DOHH2 (cell line): ENCODE measurements around the gene RPL41.

ENCODE experiments used
- H3F3A ChIP-seq: fragments of 200-600 bp; sonication (generic), shearing (Covaris generic); 2 replicates; pipeline ENCODE4 v1.6.0; 2016; ENCODE audit warnings: antibody characterized with exemption, mild to moderate bottlenecking; ENCODE audit not compliant: control insufficient read depth, insufficient read depth
- H3K27ac ChIP-seq: fragments of 200-600 bp; sonication (generic); 2 replicates; pipeline ENCODE4 v1.5.1; 2014; ENCODE audit warnings: low read depth, mild to moderate bottlenecking, low read length, moderate library complexity
- H3K27me3 ChIP-seq: fragments of 200-600 bp; sonication (generic); 2 replicates; pipeline ENCODE4 v1.6.1; 2014; ENCODE audit warnings: mild to moderate bottlenecking, low read length, mixed read lengths; ENCODE audit not compliant: control insufficient read depth
- H3K36me3 ChIP-seq: fragments of 200-600 bp; sonication (generic); 2 replicates; pipeline ENCODE4 v1.6.1; 2014; ENCODE audit warnings: mild to moderate bottlenecking, low read length, moderate library complexity, mixed read lengths; ENCODE audit not compliant: control insufficient read depth
- H3K4me1 ChIP-seq: fragments of 200-600 bp; sonication (generic); 2 replicates; pipeline ENCODE4 v1.6.1; 2014; ENCODE audit warnings: mild to moderate bottlenecking, low read length, mixed read lengths; ENCODE audit not compliant: control insufficient read depth
- H3K4me2 ChIP-seq: fragments of 200-600 bp; sonication (generic); 2 replicates; pipeline ENCODE4 v1.6.0; 2014; ENCODE audit warnings: mild to moderate bottlenecking, low read length, moderate library complexity
- H3K4me3 ChIP-seq: fragments of 200-600 bp; sonication (generic); 2 replicates; pipeline ENCODE4 v1.5.1; 2014; ENCODE audit warnings: mild to moderate bottlenecking, low read length, mixed read lengths
- H3K79me2 ChIP-seq: fragments of 200-600 bp; sonication (generic); 2 replicates; pipeline ENCODE4 v1.6.1; 2014; ENCODE audit warnings: mild to moderate bottlenecking, low read length, mixed read lengths; ENCODE audit not compliant: control insufficient read depth
- H3K9me2 ChIP-seq: fragments of 200-600 bp; sonication (generic); replicated peaks from 2 replicates; pipeline ENCODE4 v1.6.1; 2014; ENCODE audit warnings: mild to moderate bottlenecking, low read length, mixed read lengths; ENCODE audit not compliant: control insufficient read depth
- H3K9me3 ChIP-seq: fragments of 200-600 bp; sonication (generic); 2 replicates; pipeline ENCODE4 v1.6.1; 2014; ENCODE audit warnings: antibody characterized with exemption, low read length, mixed read lengths; ENCODE audit not compliant: control insufficient read depth, insufficient read depth
- H4K20me1 ChIP-seq: fragments of 200-600 bp; sonication (generic); 2 replicates; pipeline ENCODE4 v1.6.0; 2014; ENCODE audit warnings: low read depth, mild to moderate bottlenecking, antibody characterized with exemption, low read length, moderate library complexity; ENCODE audit not compliant: control insufficient read depth, insufficient read depth
- EZH2phosphoT487 ChIP-seq: fragments of 200-600 bp; sonication (generic); IDR thresholded peaks from 2 replicates; pipeline ENCODE4 v1.6.1; 2017; ENCODE audit warnings: borderline replicate concordance, mild to moderate bottlenecking, antibody characterized with exemption, low read length, moderate library complexity, mixed read lengths
- TF ChIP-seq, protein P1 (sequence below): fragments of 200-600 bp; sonication (generic); IDR thresholded peaks from one replicate; pipeline ENCODE4 v1.5.1; 2014; ENCODE audit warnings: antibody characterized with exemption, mild to moderate bottlenecking, low read depth, low read length; ENCODE audit not compliant: poor library complexity, severe bottlenecking

RPL41 gene

DNA sequence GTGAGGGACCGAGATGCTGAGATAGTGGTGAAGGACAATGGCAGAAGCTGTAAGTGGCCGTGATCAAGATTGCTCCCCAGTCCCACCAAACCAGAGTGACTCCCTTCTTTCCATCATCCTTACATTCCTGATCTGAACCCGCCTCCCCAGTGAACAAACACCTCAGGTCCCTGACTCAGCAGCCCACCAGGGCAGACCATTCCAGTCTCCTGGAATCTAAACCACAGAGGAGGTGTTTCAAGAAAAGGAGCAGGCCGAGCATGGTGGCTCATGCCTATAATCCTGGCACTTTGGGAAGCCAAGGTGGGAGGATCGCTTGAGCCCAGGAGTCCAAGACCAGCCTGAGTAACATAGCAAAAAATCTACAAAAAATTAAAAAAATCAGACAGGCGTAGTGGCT, 29.8 kb upstream of the RPL41 start:
- Histone ChIP-seq H3K36me3 (no peaks in the 10 kb centered on the region), H3K79me2 (no peaks in the 10 kb centered on the region), H3K27ac (no peak overlapping the region), H3K27me3 (peaks cover 25% of the 10 kb centered on the region), H3K4me2 (no peak overlapping the region), H3K4me1 (no peaks in the 10 kb centered on the region), H3F3A (0 out of 2 replicates have a peak, but pooled peaks cover 2% of the 10 kb centered on the region), H3K4me3 (no peak overlapping the region), H3K9me3 (no peaks in the 10 kb centered on the region), H3K9me2 (no peaks in the 10 kb centered on the region), H4K20me1 (no peaks in the 10 kb centered on the region)
- TF ChIP-seq EZH2phosphoT487 = no peak

DNA sequence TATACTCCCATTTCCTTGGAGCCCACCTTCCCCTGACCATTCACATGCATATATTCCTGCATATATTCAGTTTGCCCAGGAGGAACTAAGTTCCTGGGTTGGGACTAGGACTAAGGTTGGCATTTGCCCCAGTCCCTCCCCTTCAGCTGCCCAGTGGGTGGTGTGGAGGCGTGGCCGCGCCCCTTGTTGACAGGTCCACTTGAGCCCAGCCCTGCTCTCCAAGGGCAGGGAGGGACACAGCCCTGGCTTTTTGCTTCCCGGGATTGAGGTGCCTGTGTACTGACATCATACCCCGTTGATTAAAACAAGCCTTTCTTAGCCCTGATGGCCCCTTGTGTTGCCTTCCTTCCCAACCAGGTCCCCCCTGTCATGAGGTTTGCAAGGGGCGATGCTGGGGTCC, 29.2 kb upstream of the RPL41 start:
- H3K4me2 ChIP-seq = no peak overlapping the region
- H3K9me2 ChIP-seq = no peaks in the 10 kb centered on the region
- H3F3A ChIP-seq = 0 out of 2 replicates have a peak, but pooled peaks cover 2% of the 10 kb centered on the region
- TF ChIP-seq, protein P1, sequence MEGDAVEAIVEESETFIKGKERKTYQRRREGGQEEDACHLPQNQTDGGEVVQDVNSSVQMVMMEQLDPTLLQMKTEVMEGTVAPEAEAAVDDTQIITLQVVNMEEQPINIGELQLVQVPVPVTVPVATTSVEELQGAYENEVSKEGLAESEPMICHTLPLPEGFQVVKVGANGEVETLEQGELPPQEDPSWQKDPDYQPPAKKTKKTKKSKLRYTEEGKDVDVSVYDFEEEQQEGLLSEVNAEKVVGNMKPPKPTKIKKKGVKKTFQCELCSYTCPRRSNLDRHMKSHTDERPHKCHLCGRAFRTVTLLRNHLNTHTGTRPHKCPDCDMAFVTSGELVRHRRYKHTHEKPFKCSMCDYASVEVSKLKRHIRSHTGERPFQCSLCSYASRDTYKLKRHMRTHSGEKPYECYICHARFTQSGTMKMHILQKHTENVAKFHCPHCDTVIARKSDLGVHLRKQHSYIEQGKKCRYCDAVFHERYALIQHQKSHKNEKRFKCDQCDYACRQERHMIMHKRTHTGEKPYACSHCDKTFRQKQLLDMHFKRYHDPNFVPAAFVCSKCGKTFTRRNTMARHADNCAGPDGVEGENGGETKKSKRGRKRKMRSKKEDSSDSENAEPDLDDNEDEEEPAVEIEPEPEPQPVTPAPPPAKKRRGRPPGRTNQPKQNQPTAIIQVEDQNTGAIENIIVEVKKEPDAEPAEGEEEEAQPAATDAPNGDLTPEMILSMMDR = no peak
- TF ChIP-seq EZH2phosphoT487 = no peak
- H3K79me2 ChIP-seq = no peaks in the 10 kb centered on the region
- no peaks in the 10 kb centered on the region for H3K9me3 ChIP-seq
- no peaks in the 10 kb centered on the region for H4K20me1 ChIP-seq
- no peaks in the 10 kb centered on the region for H3K4me1 ChIP-seq
- peaks cover 19% of the 10 kb centered on the region for H3K27me3 ChIP-seq
- H3K27ac ChIP-seq = no peak overlapping the region
- H3K4me3 ChIP-seq = no peak overlapping the region
- no peaks in the 10 kb centered on the region for H3K36me3 ChIP-seq

DNA sequence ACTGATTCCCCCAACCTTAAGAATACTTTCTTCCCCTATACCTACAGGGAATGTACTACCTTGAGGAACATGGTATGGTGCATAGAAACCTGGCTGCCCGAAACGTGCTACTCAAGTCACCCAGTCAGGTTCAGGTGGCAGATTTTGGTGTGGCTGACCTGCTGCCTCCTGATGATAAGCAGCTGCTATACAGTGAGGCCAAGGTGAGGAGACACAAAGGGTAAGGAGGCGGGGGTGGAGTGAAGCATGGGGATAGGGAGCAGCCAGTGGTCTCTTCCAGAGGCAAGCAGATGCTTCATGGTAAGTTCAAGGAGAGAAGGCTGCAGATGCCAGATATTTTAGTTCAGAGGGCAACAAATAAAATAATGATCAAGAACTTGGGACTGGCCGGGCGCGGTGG, 18.7 kb upstream of the RPL41 start:
- Histone ChIP-seq H3K79me2 (no peaks in the 10 kb centered on the region), H3K27ac (no peak overlapping the region), H3K27me3 (peaks cover 35% of the 10 kb centered on the region), H3K4me2 (no peak overlapping the region), H3K4me3 (no peak overlapping the region), H3K36me3 (no peaks in the 10 kb centered on the region), H3K4me1 (peaks cover under 1% of the 10 kb centered on the region), H3K9me3 (no peaks in the 10 kb centered on the region), H3F3A (no peaks in the 10 kb centered on the region), H3K9me2 (no peaks in the 10 kb centered on the region), H4K20me1 (no peaks in the 10 kb centered on the region)
- no peak for TF ChIP-seq EZH2phosphoT487
- TF ChIP-seq, protein P1 = no peak

DNA sequence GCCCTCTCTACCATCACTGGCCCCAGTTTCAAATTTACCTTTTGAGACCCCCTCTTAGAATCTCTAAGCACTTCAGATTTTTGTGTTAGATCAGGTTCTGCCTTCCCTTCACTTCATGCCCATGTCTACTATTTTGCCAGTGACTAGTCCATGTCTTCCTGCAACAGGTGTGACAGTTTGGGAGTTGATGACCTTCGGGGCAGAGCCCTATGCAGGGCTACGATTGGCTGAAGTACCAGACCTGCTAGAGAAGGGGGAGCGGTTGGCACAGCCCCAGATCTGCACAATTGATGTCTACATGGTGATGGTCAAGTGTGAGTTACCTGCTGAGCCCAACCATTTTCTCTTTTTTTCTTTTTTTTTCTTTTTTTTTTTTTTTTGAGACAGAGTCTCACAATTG, 17.8 kb upstream of the RPL41 start:
- H3K9me3 ChIP-seq = no peaks in the 10 kb centered on the region
- peaks cover 6% of the 10 kb centered on the region for H3K79me2 ChIP-seq
- H3F3A ChIP-seq = no peaks in the 10 kb centered on the region
- H3K4me3 ChIP-seq = no peak overlapping the region
- no peak overlapping the region for H3K27ac ChIP-seq
- no peaks in the 10 kb centered on the region for H4K20me1 ChIP-seq
- H3K27me3 ChIP-seq = peaks cover 31% of the 10 kb centered on the region
- no peak for TF ChIP-seq EZH2phosphoT487
- TF ChIP-seq, protein P1 = no peak
- H3K4me1 ChIP-seq = peaks cover 9% of the 10 kb centered on the region
- H3K9me2 ChIP-seq = no peaks in the 10 kb centered on the region
- H3K36me3 ChIP-seq = no peaks in the 10 kb centered on the region; the same call in 1 of the 2 replicates
- H3K4me2 ChIP-seq = no peak overlapping the region
